Measurements from ENCODE around the gene DNPH1.

DNPH1 gene

DNA sequence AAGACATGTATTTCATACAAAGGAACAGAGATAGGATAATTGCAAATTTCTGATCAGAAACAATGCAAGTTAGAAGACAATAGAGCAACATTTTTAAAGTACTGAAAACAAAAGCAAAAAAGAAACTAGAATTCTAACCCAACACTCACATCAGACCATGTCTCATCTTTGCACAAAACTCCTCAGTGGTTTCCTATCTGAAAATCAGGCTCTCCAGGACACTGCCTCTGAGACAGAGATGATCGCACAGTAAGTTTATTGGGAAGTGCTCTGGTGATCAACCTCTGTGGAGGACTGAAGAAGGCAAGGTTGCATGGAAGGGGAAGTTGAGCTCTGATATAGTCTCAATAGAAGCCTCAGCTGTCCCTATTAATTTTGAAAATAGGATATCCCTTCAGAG, 11.7 kb upstream of the DNPH1 start:
- no peak for ATAC-seq
- H3K36me3 Mint-ChIP-seq = no peaks in the 10 kb centered on the region
- no peaks in the 10 kb centered on the region for H3K4me1 Mint-ChIP-seq
- DNase-seq (ENCODE audit: low spot score in 2 of 2) = no peak
- peaks cover 5% of the 10 kb centered on the region for H3K9me3 Mint-ChIP-seq
- no peak overlapping the region for H3K27ac Mint-ChIP-seq
- no peak overlapping the region for H3K4me3 Mint-ChIP-seq

DNA sequence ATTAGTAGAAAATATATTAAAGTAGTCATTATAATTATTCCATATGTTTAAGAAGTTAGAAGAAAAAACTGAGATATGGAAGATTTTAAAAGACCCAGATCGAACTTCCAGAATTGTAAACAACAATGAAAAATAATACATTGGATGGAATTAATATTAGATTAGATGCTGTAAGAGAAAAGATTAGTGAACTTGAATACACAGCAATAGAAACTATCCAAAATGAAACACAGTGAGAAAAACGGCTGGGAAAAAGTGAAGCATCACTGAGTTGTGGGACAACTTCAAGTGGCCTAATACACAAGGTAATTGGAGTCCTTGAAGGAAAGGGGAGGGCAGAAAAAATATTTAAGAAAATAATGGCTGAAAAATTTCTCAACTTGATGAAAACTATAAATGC, 9.8 kb upstream of the DNPH1 start:
- ATAC-seq (no peak), DNase-seq (ENCODE audit: low spot score in 2 of 2) (no peak)
- no peaks in the 10 kb centered on the region for H3K36me3 Mint-ChIP-seq
- peaks cover 5% of the 10 kb centered on the region for H3K9me3 Mint-ChIP-seq
- H3K4me1 Mint-ChIP-seq = no peaks in the 10 kb centered on the region
- H3K4me3 Mint-ChIP-seq = no peak overlapping the region
- no peak overlapping the region for H3K27ac Mint-ChIP-seq

DNA sequence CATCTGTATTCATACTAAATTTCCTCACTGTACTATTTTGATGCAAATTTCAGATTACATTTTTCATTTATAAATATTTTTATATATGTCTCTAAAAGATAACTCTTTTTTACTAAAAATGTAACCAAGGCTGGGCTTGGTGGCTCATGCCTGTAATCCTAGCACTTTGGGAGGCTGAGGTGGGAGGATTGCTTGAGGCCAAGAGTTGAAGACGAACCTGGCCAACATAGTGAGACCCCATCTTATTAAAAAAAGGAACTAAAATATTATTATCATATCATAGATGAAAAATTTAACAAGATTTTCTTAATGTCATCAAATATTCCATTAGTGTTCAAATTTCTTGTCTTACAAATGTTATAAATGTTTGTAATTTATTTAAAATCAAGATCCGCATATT, 6.6 kb upstream of the DNPH1 start:
- H3K36me3 Mint-ChIP-seq = no peaks in the 10 kb centered on the region
- H3K4me3 Mint-ChIP-seq = no peak overlapping the region
- H3K9me3 Mint-ChIP-seq = peaks cover 5% of the 10 kb centered on the region
- ATAC-seq (no peak), DNase-seq (ENCODE audit: low spot score in 2 of 2) (no peak)
- H3K4me1 Mint-ChIP-seq = no peaks in the 10 kb centered on the region
- H3K27ac Mint-ChIP-seq = no peak overlapping the region

DNA sequence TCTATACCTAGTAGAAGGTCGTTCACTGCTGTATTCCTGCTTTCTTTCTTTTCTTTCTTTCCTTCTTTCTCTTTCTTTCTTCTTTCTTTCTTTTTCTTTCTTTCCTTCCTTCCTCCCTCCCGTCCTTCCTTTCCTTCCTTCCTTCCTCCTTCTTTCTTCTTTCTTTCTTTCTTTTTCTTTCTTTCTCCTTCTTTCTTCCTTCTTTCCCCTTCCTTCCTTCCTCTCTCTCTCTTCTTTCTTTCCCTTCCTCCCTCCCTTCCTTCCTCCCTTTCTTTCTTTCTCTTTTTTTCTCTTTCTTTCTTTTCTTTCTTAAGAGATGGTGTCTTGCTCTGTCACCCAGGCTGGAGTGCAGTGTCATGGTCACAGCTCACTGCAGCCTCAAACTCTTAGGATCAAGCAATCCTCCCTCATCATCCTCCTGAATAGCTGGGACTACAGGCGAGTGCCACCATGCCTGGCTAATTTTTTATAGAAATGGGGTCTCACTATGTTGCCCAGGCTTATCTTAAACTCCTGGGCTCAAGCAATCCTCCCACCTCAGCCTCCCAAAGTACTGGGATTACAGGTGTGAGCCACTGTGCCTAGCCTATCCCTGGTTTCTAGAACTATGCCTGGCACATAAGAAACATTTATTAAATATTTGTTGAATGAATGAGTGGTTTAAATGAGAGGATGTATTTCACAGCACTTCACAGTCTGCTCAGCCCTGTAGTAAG, 2.6 kb upstream of the DNPH1 start:
- ATAC-seq (no peak), DNase-seq (ENCODE audit: low spot score in 2 of 2) (no peak)
- peaks cover 6% of the 10 kb centered on the region for H3K4me1 Mint-ChIP-seq
- H3K36me3 Mint-ChIP-seq = peaks cover 6% of the 10 kb centered on the region
- H3K27ac Mint-ChIP-seq = no peak overlapping the region
- no peak overlapping the region for H3K4me3 Mint-ChIP-seq
- H3K9me3 Mint-ChIP-seq = no peaks in the 10 kb centered on the region

DNA sequence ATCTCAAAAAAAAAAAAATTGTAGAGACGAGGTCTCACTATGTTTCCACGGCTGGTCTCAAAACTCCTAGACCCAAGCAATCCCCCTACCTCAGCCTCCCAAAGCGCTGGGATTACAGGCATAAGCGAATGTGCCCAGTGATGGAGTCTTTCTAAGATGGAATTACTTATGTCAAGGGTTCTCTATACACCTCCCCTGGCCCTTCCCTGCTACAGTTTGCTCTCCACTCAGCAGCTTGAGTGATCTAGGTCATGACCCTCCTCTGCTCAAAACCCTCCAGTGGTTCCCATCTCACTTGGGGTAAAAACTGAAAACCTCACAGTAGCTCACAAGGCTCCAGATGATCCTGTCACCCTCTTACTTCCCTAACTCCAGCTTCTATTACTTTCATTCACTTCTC, 1.8 kb upstream of the DNPH1 start:
- ATAC-seq = no peak
- Mint-ChIP-seq H3K9me3 (no peaks in the 10 kb centered on the region), H3K27ac (no peak overlapping the region), H3K4me3 (no peak overlapping the region), H3K4me1 (peaks cover 14% of the 10 kb centered on the region), H3K36me3 (peaks cover 6% of the 10 kb centered on the region)
- DNase-seq (ENCODE audit: low spot score in 2 of 2) = no peak

DNA sequence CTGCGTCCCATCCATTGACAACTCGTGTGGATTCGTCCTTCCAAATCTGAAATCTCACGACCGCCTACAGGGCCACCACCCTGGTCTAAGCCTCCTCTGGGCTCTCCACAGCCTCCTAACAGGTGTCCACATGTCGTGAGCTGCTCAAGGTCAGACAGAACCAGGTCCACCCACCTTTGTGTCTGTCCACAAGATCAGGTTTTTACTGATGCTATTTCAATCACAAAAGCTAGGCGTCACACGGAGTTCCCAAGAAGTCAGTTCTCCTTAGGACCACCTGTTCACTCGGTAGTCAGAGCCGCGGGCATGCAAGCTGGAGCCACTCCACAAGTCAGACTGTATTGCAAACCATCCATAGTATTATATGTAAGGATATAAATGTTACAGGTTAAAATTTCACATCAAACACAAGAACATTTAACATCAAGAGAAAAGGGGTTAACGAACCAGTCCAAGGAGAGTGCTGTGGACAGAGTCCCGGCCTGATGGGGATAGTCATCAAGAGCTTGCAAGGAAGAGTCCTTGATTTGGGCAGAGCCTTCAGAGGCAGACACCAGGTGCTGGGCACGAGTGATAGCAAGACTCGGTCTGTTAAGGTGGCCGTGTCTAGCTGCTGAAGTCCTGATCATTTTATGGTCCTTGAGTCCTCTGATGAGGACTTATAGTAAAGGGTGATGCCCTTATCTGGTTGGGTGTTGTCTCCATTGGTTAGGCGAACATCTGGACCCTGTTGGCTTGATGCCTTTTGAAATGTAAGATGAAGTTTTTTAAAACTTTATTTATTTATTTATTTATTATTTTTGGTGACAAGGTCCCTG, 731 bp upstream of the DNPH1 start:
- DNase-seq (ENCODE audit: low spot score in 2 of 2) (no peak), ATAC-seq (no peak)
- peaks cover 25% of the 10 kb centered on the region for H3K4me1 Mint-ChIP-seq
- no peaks in the 10 kb centered on the region for H3K9me3 Mint-ChIP-seq
- H3K27ac Mint-ChIP-seq = peak overlapping the region; percentile 93
- peak overlapping the region; percentile 87 for H3K4me3 Mint-ChIP-seq
- H3K36me3 Mint-ChIP-seq = peaks cover 15% of the 10 kb centered on the region

DNA sequence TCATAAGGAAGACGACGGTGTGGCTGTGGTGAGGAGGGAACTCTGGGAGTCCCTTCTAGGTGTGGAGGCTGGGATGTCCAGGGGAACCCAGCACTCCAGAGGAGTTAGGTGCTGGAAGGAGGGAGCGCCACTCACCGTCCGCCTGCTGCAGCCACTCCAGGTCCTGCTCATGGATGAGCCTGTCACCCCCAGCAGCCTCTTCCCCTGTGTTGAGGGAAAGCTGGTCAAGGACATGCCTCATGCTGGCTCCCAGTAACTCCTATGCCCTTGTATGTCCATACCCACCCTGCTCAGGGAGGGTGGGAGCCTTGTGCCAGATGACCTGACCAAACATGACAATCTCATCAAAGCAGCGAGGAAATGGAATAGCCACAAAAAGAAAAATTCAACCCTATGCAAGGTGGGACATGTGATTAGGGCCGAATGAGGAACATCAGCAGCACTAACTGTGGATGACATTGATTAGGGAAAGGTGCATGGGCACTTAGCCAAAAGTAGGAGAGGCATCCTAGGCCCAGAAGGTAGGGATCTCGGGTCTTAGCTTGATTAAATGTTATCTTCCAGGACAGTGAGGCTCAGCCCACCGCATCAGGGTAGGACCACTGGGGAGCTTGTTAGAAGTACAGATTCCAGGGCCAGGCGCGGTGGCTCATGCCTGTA, 3.0 kb downstream of the DNPH1 start:
- peaks cover 54% of the 10 kb centered on the region for H3K4me1 Mint-ChIP-seq
- peak overlapping the region; percentile 7 for H3K4me3 Mint-ChIP-seq
- H3K27ac Mint-ChIP-seq = peak overlapping the region; percentile 98
- no peak for DNase-seq (ENCODE audit: low spot score in 2 of 2)
- peaks cover 42% of the 10 kb centered on the region for H3K36me3 Mint-ChIP-seq
- no peaks in the 10 kb centered on the region for H3K9me3 Mint-ChIP-seq
- no peak for ATAC-seq

DNA sequence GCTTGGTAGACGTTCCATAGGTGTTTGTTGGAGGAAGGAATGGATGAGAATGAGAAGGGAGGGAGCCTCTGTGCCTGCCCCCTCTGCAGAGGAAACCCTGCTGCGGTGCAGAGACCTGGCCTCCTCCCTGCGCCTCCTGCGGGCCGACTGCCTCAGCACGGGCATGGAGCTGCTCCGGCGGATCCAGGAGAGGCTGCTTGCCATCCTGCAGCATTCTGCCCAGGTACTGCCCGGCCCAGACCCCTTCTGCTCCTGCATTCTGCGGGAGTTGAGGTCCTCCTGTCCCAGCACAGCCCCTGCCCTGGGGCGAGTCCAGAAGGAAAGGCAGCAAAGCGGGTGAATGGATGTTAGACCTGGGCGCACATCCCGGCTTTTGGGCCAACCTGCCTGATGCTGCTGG, 6.1 kb downstream of the DNPH1 start:
- DNase-seq (ENCODE audit: low spot score in 2 of 2) = no peak
- H3K36me3 Mint-ChIP-seq = peaks cover 52% of the 10 kb centered on the region

DNA sequence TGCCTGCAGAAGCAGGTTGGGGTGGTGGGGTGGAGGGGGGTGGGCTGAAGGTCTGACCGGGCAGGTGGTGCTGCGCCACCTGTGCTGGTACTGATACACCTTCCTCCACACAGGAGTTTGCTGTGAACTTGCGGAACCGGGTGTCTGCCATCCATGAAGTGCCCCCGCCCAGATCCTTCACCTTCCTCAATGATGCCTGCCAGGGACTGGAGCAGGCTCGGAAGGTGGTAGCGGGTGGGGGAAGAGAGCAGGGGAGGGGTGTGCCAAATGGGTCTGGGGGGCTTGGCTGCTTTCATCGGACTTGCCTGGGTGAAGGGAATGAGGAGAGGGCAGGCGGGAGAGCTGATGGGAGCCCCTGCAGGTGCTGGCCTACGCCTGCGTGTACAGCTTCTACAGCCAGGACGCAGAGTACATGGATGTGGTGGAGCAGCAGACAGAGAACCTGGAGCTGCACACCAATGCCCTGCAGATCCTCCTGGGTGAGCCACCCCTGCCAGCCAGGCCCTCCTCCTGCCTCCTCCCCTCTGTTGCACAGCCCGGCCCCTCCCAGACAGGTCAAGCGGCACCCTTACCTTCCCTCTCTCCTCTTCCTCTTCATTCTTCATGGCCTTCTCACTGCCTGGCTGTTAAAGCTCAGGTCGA, 6.7 kb downstream of the DNPH1 start:
- H3K4me3 Mint-ChIP-seq = peak overlapping the region; percentile 67
- peak overlapping the region; percentile 85 for H3K27ac Mint-ChIP-seq
- H3K9me3 Mint-ChIP-seq = no peaks in the 10 kb centered on the region
- ATAC-seq (no peak), DNase-seq (ENCODE audit: low spot score in 2 of 2) (no peak)
- peaks cover 58% of the 10 kb centered on the region for H3K36me3 Mint-ChIP-seq
- H3K4me1 Mint-ChIP-seq = peaks cover 58% of the 10 kb centered on the region

More for the DNA sequence above, 6.1 kb downstream of the DNPH1 start:
- no peak for ATAC-seq
- peaks cover 58% of the 10 kb centered on the region for H3K4me1 Mint-ChIP-seq
- peak overlapping the region; percentile 98 for H3K27ac Mint-ChIP-seq
- peak overlapping the region; percentile 67 for H3K4me3 Mint-ChIP-seq
- H3K9me3 Mint-ChIP-seq = no peaks in the 10 kb centered on the region

DNA sequence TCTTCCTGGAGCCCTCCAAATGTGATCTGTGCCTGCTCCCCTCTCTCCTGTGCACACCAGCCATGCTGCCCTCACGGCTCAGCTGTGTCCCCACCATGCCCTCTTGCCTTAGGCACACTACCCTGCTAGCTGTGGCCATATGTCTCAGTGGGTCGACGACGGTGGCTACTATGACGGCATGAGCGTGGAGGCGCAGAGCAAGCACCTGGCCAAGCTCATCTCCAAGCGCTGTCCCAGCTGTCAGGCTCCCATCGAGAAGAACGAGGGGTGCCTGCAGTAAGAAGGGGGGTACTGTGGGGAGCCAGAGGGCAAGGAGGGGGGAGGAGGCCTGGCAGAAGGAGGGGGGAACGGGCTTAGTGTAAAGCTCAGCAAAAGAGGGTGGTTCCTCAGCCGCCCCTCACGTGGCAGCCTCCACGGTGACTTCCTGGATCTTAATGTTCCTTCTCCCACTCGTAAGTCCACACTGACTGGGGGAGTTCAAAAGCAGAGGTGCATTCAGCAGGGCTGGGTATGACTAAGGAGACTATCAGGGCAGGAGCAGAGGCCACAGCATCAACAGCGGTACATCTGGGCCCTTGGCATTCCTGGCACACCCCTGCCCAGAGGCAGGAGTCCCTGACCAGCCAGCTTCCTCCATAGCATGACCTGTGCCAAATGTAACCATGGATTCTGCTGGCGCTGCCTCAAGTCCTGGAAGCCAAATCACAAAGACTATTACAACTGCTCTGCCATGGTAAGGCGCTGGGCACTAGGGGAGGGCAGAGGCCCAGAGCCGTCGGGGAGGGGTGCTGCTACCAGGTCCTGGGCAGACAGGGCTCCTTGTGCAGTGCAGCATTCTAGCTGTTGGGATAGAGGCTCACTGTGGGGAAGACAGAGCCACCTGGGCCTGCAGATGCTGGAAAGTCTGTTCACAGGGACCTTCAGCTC, 8.0 kb downstream of the DNPH1 start:
- DNase-seq (ENCODE audit: low spot score in 2 of 2) (no peak), ATAC-seq (no peak)
- Mint-ChIP-seq H3K36me3 (peaks cover 70% of the 10 kb centered on the region), H3K4me3 (no peak overlapping the region), H3K4me1 (peaks cover 52% of the 10 kb centered on the region), H3K27ac (peak overlapping the region; percentile 85), H3K9me3 (no peaks in the 10 kb centered on the region)

DNA sequence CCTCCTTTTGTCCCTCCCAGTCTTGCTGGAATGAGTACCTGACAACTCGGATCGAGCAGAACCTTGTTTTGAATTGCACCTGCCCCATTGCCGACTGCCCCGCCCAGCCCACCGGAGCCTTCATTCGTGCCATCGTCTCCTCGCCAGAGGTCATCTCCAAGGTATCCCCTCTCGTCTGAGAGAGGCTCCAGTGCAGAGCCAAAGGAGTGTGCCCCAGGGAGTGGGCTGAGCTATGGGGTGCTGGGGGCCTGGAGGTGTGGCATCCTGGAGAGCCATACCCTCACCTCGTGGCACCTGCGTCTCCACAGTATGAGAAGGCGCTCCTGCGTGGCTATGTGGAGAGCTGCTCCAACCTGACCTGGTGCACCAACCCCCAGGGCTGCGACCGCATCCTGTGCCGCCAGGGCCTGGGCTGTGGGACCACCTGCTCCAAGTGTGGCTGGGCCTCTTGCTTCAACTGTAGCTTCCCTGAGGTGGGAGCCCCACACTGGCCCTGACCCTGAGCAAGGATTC, 8.8 kb downstream of the DNPH1 start:
- H3K4me1 Mint-ChIP-seq = peaks cover 44% of the 10 kb centered on the region
- H3K4me3 Mint-ChIP-seq = no peak overlapping the region
- no peak for DNase-seq (ENCODE audit: low spot score in 2 of 2)
- H3K36me3 Mint-ChIP-seq = peaks cover 68% of the 10 kb centered on the region
- peak overlapping the region; percentile 85 for H3K27ac Mint-ChIP-seq
- no peaks in the 10 kb centered on the region for H3K9me3 Mint-ChIP-seq
- no peak for ATAC-seq

DNA sequence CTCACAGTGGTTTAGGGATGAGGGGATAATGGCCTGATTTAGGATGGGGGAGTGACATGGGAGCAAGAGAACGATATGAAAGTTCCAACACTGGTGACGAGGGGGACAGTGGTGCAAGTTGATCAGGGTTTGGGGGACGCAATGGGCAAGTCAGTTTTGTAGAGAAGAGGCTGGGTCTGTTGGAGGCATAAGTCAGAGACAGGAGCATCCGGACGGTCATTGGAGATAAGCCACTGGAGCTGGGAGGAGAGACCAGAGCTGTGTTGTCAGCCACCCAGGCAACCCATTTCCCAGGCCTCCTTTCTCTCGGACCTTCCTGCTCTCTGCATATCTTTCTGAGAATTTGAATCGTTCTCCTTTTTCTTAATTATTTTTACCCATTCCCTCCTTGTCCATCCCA, 9.5 kb downstream of the DNPH1 start:
- H3K4me1 Mint-ChIP-seq = peaks cover 40% of the 10 kb centered on the region
- peak overlapping the region; percentile 46 for H3K27ac Mint-ChIP-seq

DNA sequence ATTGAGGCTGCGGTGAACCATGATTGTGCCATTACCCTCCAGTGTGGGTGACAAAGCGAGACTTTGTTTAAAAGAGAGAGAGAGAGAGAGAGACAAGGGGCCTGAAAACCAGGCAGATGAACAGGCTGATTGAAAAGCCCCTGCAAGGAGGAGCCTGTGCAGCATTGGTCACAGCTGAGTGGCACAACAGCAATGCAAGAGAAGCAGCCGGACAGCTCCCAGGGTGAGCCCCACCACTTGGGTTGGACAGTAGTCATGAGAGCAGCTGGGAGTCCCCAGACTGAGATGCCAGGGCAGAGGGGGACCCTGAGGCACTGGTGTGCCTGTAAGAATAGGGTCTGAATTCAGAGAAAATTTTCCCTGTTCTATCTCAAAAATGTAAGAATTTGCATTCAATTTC, 10.2 kb downstream of the DNPH1 start:
- H3K4me1 Mint-ChIP-seq = peaks cover 34% of the 10 kb centered on the region
- peak overlapping the region; percentile 46 for H3K27ac Mint-ChIP-seq
- H3K4me3 Mint-ChIP-seq = no peak overlapping the region
- ATAC-seq (no peak), DNase-seq (ENCODE audit: low spot score in 2 of 2) (no peak)
- peaks cover 57% of the 10 kb centered on the region for H3K36me3 Mint-ChIP-seq
- H3K9me3 Mint-ChIP-seq = no peaks in the 10 kb centered on the region

More for the DNA sequence above, 9.5 kb downstream of the DNPH1 start:
- ATAC-seq (no peak), DNase-seq (ENCODE audit: low spot score in 2 of 2) (no peak)
- Mint-ChIP-seq H3K36me3 (peaks cover 63% of the 10 kb centered on the region), H3K4me3 (no peak overlapping the region), H3K9me3 (no peaks in the 10 kb centered on the region)

DNA sequence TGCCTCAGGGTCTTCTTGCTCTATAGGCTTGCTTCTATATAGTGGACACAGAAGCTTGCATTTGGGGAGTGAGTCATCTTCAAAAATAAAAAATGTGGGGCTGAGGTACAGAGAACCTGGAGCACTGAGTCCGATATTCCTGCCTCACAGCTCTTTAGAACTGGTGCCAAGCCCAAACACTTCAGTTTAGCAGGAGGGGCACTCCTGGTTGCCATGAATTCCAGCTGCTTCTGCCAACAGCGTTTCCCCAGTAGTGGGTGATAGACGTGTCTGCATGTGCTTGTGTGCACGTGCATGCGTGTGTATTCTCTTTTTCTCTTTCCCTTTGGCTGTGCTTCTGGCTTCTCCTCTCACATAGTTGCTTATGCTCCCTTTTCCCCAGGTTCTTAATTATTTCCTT, 11.9 kb downstream of the DNPH1 start:
- peaks cover 45% of the 10 kb centered on the region for H3K36me3 Mint-ChIP-seq

More for the DNA sequence above, 11.9 kb downstream of the DNPH1 start:
- Mint-ChIP-seq H3K27ac (no peak overlapping the region), H3K9me3 (no peaks in the 10 kb centered on the region), H3K4me1 (peaks cover 18% of the 10 kb centered on the region), H3K4me3 (no peak overlapping the region)
- DNase-seq (ENCODE audit: low spot score in 2 of 2) (no peak), ATAC-seq (no peak)
